OCI-LY7 (cell line): Measurements from ENCODE around the gene PRKAB1. TPM values are rescaled to one million over a fixed set of nuclear protein-coding genes. Genes with fewer than 3 reads are reported as not detected.
"Not testable (repeated sequence)": the region's sequence is repeated elsewhere in the genome, so short reads cannot be mapped to it uniquely, and the experiment has no call there.

Experiments
- BruUV-seq: library from RNA; stranded (reverse); fragments of 400-500 nt; replicated peaks from 2 replicates; lab custom pipeline; 2021; lab: Mats Ljungman, UMichigan
- CTCF ChIA-PET: fragments of 300-600 bp; sonication (Branson Sonifier 250); formaldehyde crosslinking; loops from one replicate; lab custom pipeline; 2022; ENCODE audit warnings: antibody characterized with exemption; ENCODE audit not compliant: unreplicated experiment; lab: Charles Lee
- POLR2A ChIA-PET: fragments of 300-600 bp; sonication (Branson Sonifier 250); formaldehyde crosslinking; loops from one replicate; lab custom pipeline; 2022; ENCODE audit warnings: antibody characterized with exemption; lab: Charles Lee
- DNase-seq: peaks from one replicate; pipeline ENCODE4 v3.0.0-alpha.2; 2015; ENCODE audit warnings: low spot score
- H2AFZ ChIP-seq: fragments of 200-600 bp; sonication (generic), shearing (Covaris generic); 2 replicates; pipeline ENCODE4 v1.6.1; 2014; ENCODE audit warnings: mild to moderate bottlenecking, antibody characterized with exemption, low read length, moderate library complexity
- H3K27ac ChIP-seq: fragments of 200-600 bp; sonication (generic); 2 replicates; pipeline ENCODE4 v1.5.1; 2014; ENCODE audit warnings: mixed run types, low read depth, mild to moderate bottlenecking, moderate library complexity, low read length, inconsistent platforms; ENCODE audit not compliant: poor library complexity, severe bottlenecking
- H3K36me3 ChIP-seq: fragments of 200-600 bp; sonication (generic); 2 replicates; pipeline ENCODE4 v1.6.1; 2014; ENCODE audit warnings: mild to moderate bottlenecking, antibody characterized with exemption, low read length, moderate library complexity, mixed read lengths; ENCODE audit not compliant: insufficient read depth
- H3K4me1 ChIP-seq: fragments of 200-600 bp; sonication (generic); 2 replicates; pipeline ENCODE4 v1.5.1; 2014; ENCODE audit warnings: mild to moderate bottlenecking, low read length; ENCODE audit not compliant: insufficient read depth, poor library complexity, severe bottlenecking
- H3K4me2 ChIP-seq: fragments of 200-600 bp; sonication (generic); 2 replicates; pipeline ENCODE4 v1.6.1; 2014; ENCODE audit warnings: mild to moderate bottlenecking, low read length
- H3K4me3 ChIP-seq: fragments of 200-600 bp; sonication (generic); 2 replicates; pipeline ENCODE4 v1.5.1; 2014; ENCODE audit warnings: mild to moderate bottlenecking, low read depth, low read length; ENCODE audit not compliant: poor library complexity, severe bottlenecking
- H3K79me2 ChIP-seq: fragments of 200-600 bp; sonication (generic); 2 replicates; pipeline ENCODE4 v1.6.1; 2016; ENCODE audit warnings: low read depth, mild to moderate bottlenecking, low read length, moderate library complexity, mixed read lengths; ENCODE audit not compliant: insufficient read depth
- H3K9me2 ChIP-seq: fragments of 200-600 bp; sonication (generic); 2 replicates; pipeline ENCODE4 v1.6.1; 2016; ENCODE audit warnings: mild to moderate bottlenecking, low read length, mixed read lengths; ENCODE audit not compliant: insufficient read depth
- H3K9me3 ChIP-seq: fragments of 200-600 bp; sonication (generic); 2 replicates; pipeline ENCODE4 v1.6.1; 2014; ENCODE audit warnings: mild to moderate bottlenecking, mixed run types, low read length, mixed read lengths
- H4K20me1 ChIP-seq: fragments of 200-600 bp; sonication (generic); 2 replicates; pipeline ENCODE4 v1.6.1; 2014; ENCODE audit warnings: mild to moderate bottlenecking, antibody characterized with exemption, low read length, moderate library complexity, mixed read lengths; ENCODE audit not compliant: insufficient read depth
- CTCF ChIP-seq: fragments of 200-600 bp; sonication (generic); conservative IDR thresholded peaks from 2 replicates; pipeline ENCODE4 v1.5.1; 2014; ENCODE audit warnings: mild to moderate bottlenecking, antibody characterized with exemption, low read length, moderate library complexity, mixed read lengths
- EZH2phosphoT487 ChIP-seq: fragments of 200-600 bp; sonication (generic); IDR thresholded peaks from 2 replicates; pipeline ENCODE4 v1.6.1; 2018; ENCODE audit warnings: low read depth, borderline replicate concordance, mild to moderate bottlenecking, mixed run types, antibody characterized with exemption, low read length, moderate library complexity, mixed read lengths
- intact Hi-C: fragments of 100-400 bp; cut with micrococcal nuclease; formaldehyde crosslinking; loops from one replicate; pipeline ENCODE4 v1.10.0; 2022; ENCODE audit not compliant: unreplicated experiment
- total RNA-seq, 2 experiments: library from RNA; depleted of rRNA in 1 of 2; stranded (reverse); fragments of >200 nt in 1 of 2; shearing (Covaris generic) in 1 of 2; gene quantifications; 2 replicates each; pipeline ENCODE4 v1.2.3, GENCODE V29; 2014 to 2022

PRKAB1 gene
- total RNA-seq, 2 experiments from 2014 or later: 32.4 to 45.1 TPM

GRCh38 chr12:119700078-119700477 is 32.1 kb downstream of the PRKAB1 start:
- no peaks in the 10 kb centered on the region for H3K4me1 ChIP-seq
- no TSS peak for BruUV-seq
- CTCF ChIA-PET: no interaction called here

GRCh38 chr12:119704065-119704747 is 36.3 kb downstream of the PRKAB1 start:
- no peak overlapping the region for H3K4me2 ChIP-seq
- H3K4me1 ChIP-seq: no peaks in the 10 kb centered on the region
- intact Hi-C loops: loop anchor here (5.0 kb wide), 1 partner anchor 198 kb away; no protein-coding TSS in a partner anchor
- H4K20me1 ChIP-seq: no peaks in the 10 kb centered on the region
- DNase-seq: no peak
- ChIA-PET CTCF (no interaction called here), POLR2A (no interaction called here)
- H3K27ac ChIP-seq: no peak overlapping the region
- H3K9me3 ChIP-seq: no peaks in the 10 kb centered on the region
- no peak overlapping the region for H2AFZ ChIP-seq
- H3K36me3 ChIP-seq: peaks cover 85% of the 10 kb centered on the region
- no peaks in the 10 kb centered on the region for H3K79me2 ChIP-seq
- TF ChIP-seq EZH2phosphoT487: no peak
- TF ChIP-seq CTCF: no peak
- H3K4me3 ChIP-seq: no peak overlapping the region
- no peaks in the 10 kb centered on the region for H3K9me2 ChIP-seq
- BruUV-seq: no TSS peak

More at GRCh38 chr12:119700078-119700477, 32.1 kb downstream of the PRKAB1 start:
- Histone ChIP-seq H3K27ac (no peak overlapping the region), H3K4me3 (no peak overlapping the region), H2AFZ (no peak overlapping the region), H3K79me2 (no peaks in the 10 kb centered on the region), H3K9me3 (no peaks in the 10 kb centered on the region), H3K4me2 (no peak overlapping the region), H3K36me3 (peaks cover 85% of the 10 kb centered on the region), H3K9me2 (no peaks in the 10 kb centered on the region), H4K20me1 (no peaks in the 10 kb centered on the region)
- intact Hi-C loops: loop anchor here (5.0 kb wide), 1 partner anchor 202 kb away; no protein-coding TSS in a partner anchor
- no peak for TF ChIP-seq EZH2phosphoT487
- no peak for TF ChIP-seq CTCF
- DNase-seq: no peak
- POLR2A ChIA-PET: interaction anchor here (1.0 kb wide), 1 partner anchor 32 kb away, joined by 4 read pairs; the partner anchor contains the start of gene PRKAB1

GRCh38 chr12:119705182-119705581 is 37.2 kb downstream of the PRKAB1 start:
- POLR2A ChIA-PET: interaction anchor here (0.6 to 0.7 kb wide), 2 partner anchors 226 to 300 kb away, joined by 4 read pairs; no protein-coding TSS in a partner anchor
- no peak for DNase-seq
- Histone ChIP-seq H3K27ac (no peak overlapping the region), H3K4me2 (no peak overlapping the region), H3K79me2 (no peaks in the 10 kb centered on the region), H3K36me3 (peaks cover 85% of the 10 kb centered on the region), H3K9me3 (no peaks in the 10 kb centered on the region), H3K4me1 (no peaks in the 10 kb centered on the region), H3K4me3 (no peak overlapping the region), H3K9me2 (no peaks in the 10 kb centered on the region), H4K20me1 (no peaks in the 10 kb centered on the region), H2AFZ (no peak overlapping the region)
- intact Hi-C loops: no loop called here
- BruUV-seq: no TSS peak
- CTCF ChIA-PET: no interaction called here
- no peak for TF ChIP-seq CTCF
- TF ChIP-seq EZH2phosphoT487: no peak

- H3K9me2 ChIP-seq, intact Hi-C loops, H3K4me3 ChIP-seq, H2AFZ ChIP-seq, DNase-seq, H3K79me2 ChIP-seq, BruUV-seq, H3K4me2 ChIP-seq, CTCF ChIA-PET, POLR2A ChIA-PET, H3K4me1 ChIP-seq, H3K27ac ChIP-seq, H4K20me1 ChIP-seq, H3K9me3 ChIP-seq: not testable (repeated sequence)
- H3K36me3 ChIP-seq: peaks cover 93% of the 10 kb centered on the region
Measured at GRCh38 chr12:119706427-119706826, 38.5 kb downstream of the PRKAB1 start.
